Iris pigment epithelial cell (primary cell): ENCODE results near the gene SH3BP4.

Source experiments
- DNase-seq: peaks from one replicate; pipeline ENCODE4 v3.0.0-alpha.2; 2011; ENCODE audit warnings: low read depth

The SH3BP4 gene

GRCh38 chr2:235041918-235042575 is 90.2 kb downstream of the SH3BP4 start:
- no peak for DNase-seq

GRCh38 chr2:235042576-235043515 is 91.0 kb downstream of the SH3BP4 start:
- DNase-seq = no peak

GRCh38 chr2:235043762-235044500 is 92.1 kb downstream of the SH3BP4 start:
- DNase-seq = no peak

GRCh38 chr2:235044501-235045271 is 92.9 kb downstream of the SH3BP4 start:
- DNase-seq = no peak

GRCh38 chr2:235045336-235045972 is 93.6 kb downstream of the SH3BP4 start:
- no peak for DNase-seq

- DNase-seq = no peak
Measured at GRCh38 chr2:235045973-235046343, 94.1 kb downstream of the SH3BP4 start.

GRCh38 chr2:235046589-235046988 is 94.8 kb downstream of the SH3BP4 start:
- DNase-seq = no peak

- DNase-seq = no peak
Measured at GRCh38 chr2:235047171-235048160, 95.6 kb downstream of the SH3BP4 start.

- DNase-seq = no peak
Measured at GRCh38 chr2:235048549-235048948, 96.7 kb downstream of the SH3BP4 start.

- no peak for DNase-seq
Measured at GRCh38 chr2:235049069-235049468, 97.3 kb downstream of the SH3BP4 start.

GRCh38 chr2:235049719-235050118 is 97.9 kb downstream of the SH3BP4 start:
- DNase-seq = no peak

GRCh38 chr2:235050980-235051351 is 99.1 kb downstream of the SH3BP4 start:
- peak; percentile 81 for DNase-seq

- DNase-seq = peak; percentile 29
Measured at GRCh38 chr2:235051436-235052260, 99.8 kb downstream of the SH3BP4 start.

GRCh38 chr2:235052514-235053354 is 100.9 kb downstream of the SH3BP4 start:
- no peak for DNase-seq

GRCh38 chr2:235053651-235054050 is 101.8 kb downstream of the SH3BP4 start:
- no peak for DNase-seq

GRCh38 chr2:235054475-235054874 is 102.7 kb downstream of the SH3BP4 start:
- no peak for DNase-seq

GRCh38 chr2:235054919-235055318 is 103.1 kb downstream of the SH3BP4 start:
- no peak for DNase-seq

- peak; percentile 56 for DNase-seq
Measured at GRCh38 chr2:235055891-235056516, 104.2 kb downstream of the SH3BP4 start.
